Heart left ventricle (tissue), 16 donors: Measurements from ENCODE around the gene SMIM44. TPM values are rescaled to one million over a fixed set of nuclear protein-coding genes. Genes with fewer than 3 reads are reported as not detected.

ENCODE experiments used
- ATAC-seq, 4 donors: fragments of 200-7000 bp; cut with Tn5 transposase; one replicate each; pipeline ENCODE4 v1.9.1; 2020 to 2022; ENCODE audit warnings: moderate library complexity in 4 of 4, mild to moderate bottlenecking in 3 of 4, moderate number of reproducible peaks in 1 of 4
- DNase-seq, 5 donors: peaks; one replicate each; pipeline ENCODE4 v3.0.0-alpha.2; 2020
- H3K27ac ChIP-seq, 12 donors: fragments of 200-600 bp; sonication (generic) in 4 of 12; one replicate each; pipeline versions ENCODE4 v1.5.0 to v1.8.0; 2016 to 2022; ENCODE audit warnings: mild to moderate bottlenecking in 2 of 12
- H3K27me3 ChIP-seq, 9 donors: fragments of 200-600 bp; sonication (generic) in 2 of 9; one replicate each; pipeline versions ENCODE4 v1.5.1 to v1.8.0; 2016 to 2022; ENCODE audit warnings: mild to moderate bottlenecking in 3 of 9
- H3K36me3 ChIP-seq, 9 donors: fragments of 200-600 bp; sonication (generic) in 2 of 9; one replicate each; pipeline versions ENCODE4 v1.5.0 to v1.8.0; 2018 to 2022; ENCODE audit warnings: mild to moderate bottlenecking in 2 of 9
- H3K4me1 ChIP-seq, 12 donors: fragments of 200-600 bp; sonication (generic) in 4 of 12; one replicate each; pipeline versions ENCODE4 v1.5.0 to v1.8.0; 2016 to 2022; ENCODE audit warnings: mild to moderate bottlenecking in 3 of 12
- H3K4me3 ChIP-seq, 12 donors: fragments of 200-600 bp; sonication (generic) in 4 of 12; one replicate each; pipeline versions ENCODE4 v1.5.0 to v1.8.0; 2017 to 2022; ENCODE audit warnings: mild to moderate bottlenecking in 9 of 12, moderate library complexity in 4 of 12
- H3K9me3 ChIP-seq, 12 donors: fragments of 200-600 bp; sonication (generic) in 4 of 12; one replicate each; pipeline versions ENCODE4 v1.5.0 to v1.8.0; 2016 to 2022; ENCODE audit warnings: mild to moderate bottlenecking in 1 of 12
- CTCF ChIP-seq, 12 donors: fragments of 200-600 bp; sonication (generic) in 4 of 12; IDR thresholded peaks; one replicate each; pipeline versions ENCODE4 v1.5.0 to v1.8.0; 2018 to 2022; ENCODE audit warnings: antibody characterized with exemption in 12 of 12, mild to moderate bottlenecking in 5 of 12
- POLR2A ChIP-seq, 2 donors: fragments of 450-650 bp; IDR thresholded peaks; one replicate each; pipeline ENCODE4 v1.6.1; 2017; ENCODE audit warnings: antibody characterized with exemption in 2 of 2, mild to moderate bottlenecking in 2 of 2, moderate library complexity in 2 of 2
- whole genome bisulfite sequencing, 4 donors: extraction: QIAGEN DNeasy Blood & Tissue Kit in 2 of 4; methylation state at CpG; one replicate each; pipeline versions ENCODE4 v1.1.5 to v1.1.7; 2013 to 2018; 5-methylcytosine and 5-hydroxymethylcytosine counted together
- intact Hi-C, 10 donors: fragments of 100-400 bp; cut with DNase I; formaldehyde crosslinking; loops; one replicate each; pipeline versions ENCODE4 v1.11.1 to v1.14.2; 2022
- polyA plus RNA-seq, 2 donors: library from polyadenylated mRNA; stranded (reverse); fragments of 200-250 nt; gene quantifications; one replicate each; pipeline ENCODE4 v1.2.3, GENCODE V29; 2013
- total RNA-seq, 9 donors: library from RNA; depleted of rRNA in 2 of 9; stranded (reverse); fragments of >200 nt in 2 of 9; fragmentation: NEBNext Ultra II Directional in 3 of 9; extraction: Animal tissue kit (Norgen Biotek cat#: 25700) in 3 of 9; gene quantifications; one replicate each; pipeline versions ENCODE4 v1.1.0 to v1.2.4, GENCODE V29; 2016 to 2023
- donor health status: ischemic (EF 13 %, LVEDD 7.1; RV severe dilation, severe dysfunction).
- donor health status: healthy with polysubstance abuse.
- donor health status: DM: no; HTN: yes; CAD: no.
- donor health status: DM: no; HTN: no; CAD: no.
- donor health status: ischemic (EF 25% LVEDD 6.9; RV normal size, moderate dysfunction).
- donor health status: ischemic (EF 25% LVEDD 5.7; RV mildly dilated, moderate dysfunction).
- donor health status: healthy.
- donor health status: DM: yes; HTN: yes; CAD: no.
- donor health status: ischemic (EF 35%, LVEDD 5.7; RV mildly dilated, moderate dysfunction).
- donor health status: nonischemic (EF 11% LVEDD 7.7; RV severe dilation, severe dysfunction).
- donor health status: DM: yes; HTN: yes; CAD: no.
- donor health status: PGD.
- donor health status: ischemic (EF 29% LVEDD 5.4; RV normal size, mild dysfunction).
- donor health status: nonischemic (EF 23%, LVEDD 6.1; RV moderate dilation, normal function).

The SMIM44 gene
- total and polyA plus RNA-seq, 11 donors: not detected

GRCh38 chr19:3492919-3493318, 9.7 kb upstream of the SMIM44 start:
- 93 to 97% (median 95%) methylated on average over 16 of the region's 16 CpGs for WGBS, 4 donors
- ATAC-seq: no peak
- intact Hi-C loops: no loop called here

GRCh38 chr19:3492131-3492839, 9.0 kb upstream of the SMIM44 start:
- TF ChIP-seq POLR2A (IDR thresholded peaks at IDR 0.05) (no peak), CTCF (IDR thresholded peaks at IDR 0.05) (no peak)
- Histone ChIP-seq H3K4me1 (no peaks in the 10 kb centered on the region), H3K27me3 (no peaks in the 10 kb centered on the region), H3K4me3 (no peak overlapping the region), H3K27ac (no peak overlapping the region), H3K36me3 (peaks cover 0 to 56% (median 49%) of the 10 kb centered on the region in 9 donors), H3K9me3 (no peaks in the 10 kb centered on the region)
- DNase-seq (no peak), ATAC-seq (no peak)
- WGBS, 4 donors: 90 to 95% (median 93%) methylated on average over 12 to 45 of the region's 45 CpGs
- intact Hi-C loops: no loop called here

More at GRCh38 chr19:3492919-3493318, 9.7 kb upstream of the SMIM44 start:
- H3K4me3 ChIP-seq: no peak overlapping the region
- no peak for DNase-seq
- H3K36me3 ChIP-seq: peaks cover 0 to 58% (median 49%) of the 10 kb centered on the region in 9 donors
- no peak overlapping the region for H3K27ac ChIP-seq
- H3K4me1 ChIP-seq: no peaks in the 10 kb centered on the region
- H3K27me3 ChIP-seq: no peaks in the 10 kb centered on the region
- no peak for TF ChIP-seq POLR2A (IDR thresholded peaks at IDR 0.05)
- TF ChIP-seq CTCF (IDR thresholded peaks at IDR 0.05): no peak
- no peaks in the 10 kb centered on the region for H3K9me3 ChIP-seq

GRCh38 chr19:3491396-3492119, 8.3 kb upstream of the SMIM44 start:
- no peak overlapping the region for H3K27ac ChIP-seq
- H3K9me3 ChIP-seq: no peaks in the 10 kb centered on the region
- 95 to 96% (median 95%) methylated on average over 27 to 55 of the region's 55 CpGs for WGBS, 4 donors
- H3K36me3 ChIP-seq: peaks cover 0 to 54% (median 48%) of the 10 kb centered on the region in 9 donors
- no peak for ATAC-seq
- H3K4me1 ChIP-seq: no peaks in the 10 kb centered on the region
- TF ChIP-seq CTCF (IDR thresholded peaks at IDR 0.05) (no peak), POLR2A (IDR thresholded peaks at IDR 0.05) (no peak)
- DNase-seq: no peak
- no peak overlapping the region for H3K4me3 ChIP-seq
- H3K27me3 ChIP-seq: no peaks in the 10 kb centered on the region
- intact Hi-C loops: no loop called here

- peaks cover 14 to 55% (median 37%) of the 10 kb centered on the region in 9 donors for H3K27me3 ChIP-seq
- H3K36me3 ChIP-seq: no peaks in the 10 kb centered on the region
- ATAC-seq: no peak
- H3K27ac ChIP-seq: no peak overlapping the region
- no peaks in the 10 kb centered on the region for H3K4me1 ChIP-seq
- TF ChIP-seq POLR2A (IDR thresholded peaks at IDR 0.05) (no peak), CTCF (IDR thresholded peaks at IDR 0.05) (no peak)
- no peak overlapping the region for H3K4me3 ChIP-seq
- no peak for DNase-seq
- intact Hi-C loops: loop anchor here in 1 of 10 donors (5.0 kb wide), 1 partner anchor 175 kb away; no protein-coding TSS in a partner anchor
- no peaks in the 10 kb centered on the region for H3K9me3 ChIP-seq
- WGBS, 4 donors: 50 to 72% (median 67%) methylated on average over 27 to 49 of the region's 49 CpGs
Observed at GRCh38 chr19:3482507-3483225, 575 bp downstream of the SMIM44 start.
